HG02973 (cell line): ENCODE data around the gene AKR1C4.

Source experiments
- ATAC-seq: cut with Tn5 transposase; IDR thresholded peaks from one replicate; pipeline ENCODE4 v1.9.1; 2021; ENCODE audit warnings: moderate library complexity; ENCODE audit not compliant: unreplicated experiment

The AKR1C4 gene

GRCh38 chr10:5265139-5265538 lies 68.5 kb downstream of the AKR1C4 start:
- no peak for ATAC-seq

GRCh38 chr10:5266351-5266750 lies 69.7 kb downstream of the AKR1C4 start:
- no peak for ATAC-seq

GRCh38 chr10:5266804-5267203 lies 70.2 kb downstream of the AKR1C4 start:
- no peak for ATAC-seq

GRCh38 chr10:5268234-5268633 lies 71.6 kb downstream of the AKR1C4 start:
- no peak for ATAC-seq
